ENCODE measurements around the gene MED27.

Gene MED27

DNA sequence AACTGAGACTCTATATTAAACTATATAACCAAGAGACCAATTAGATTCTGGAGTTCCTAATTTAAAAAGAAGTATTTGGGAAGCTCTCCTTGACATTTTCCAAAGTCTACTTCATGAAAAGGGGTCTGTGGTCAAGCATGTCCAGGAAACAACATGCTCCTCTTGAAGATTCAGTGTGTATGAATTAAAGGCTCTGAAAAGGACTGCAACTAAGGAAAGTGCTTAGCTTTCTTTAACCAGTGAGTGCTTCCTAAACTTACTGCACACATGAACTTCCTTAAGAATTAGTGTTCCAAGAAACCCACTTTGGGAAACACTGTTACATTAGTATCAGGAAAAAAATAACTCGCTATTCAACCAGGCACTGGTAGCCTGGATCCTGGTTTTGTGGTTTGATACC, 167.6 kb downstream of the MED27 start:
- Histone ChIP-seq H3K9me3 (ENCODE audit: control insufficient read depth, insufficient read depth, low read depth, low read length) (no peaks in the 10 kb centered on the region), H3K4me3 (ENCODE audit: low read depth, low read length) (no peak overlapping the region), H3K27ac (ENCODE audit: extremely low read depth, low read depth, low read length) (no peak overlapping the region), H3K36me3 (ENCODE audit: control insufficient read depth in 2 of 2, insufficient read depth in 1 of 2, low read length in 2 of 2) (no peaks in the 10 kb centered on the region), H3K4me1 (ENCODE audit: control insufficient read depth, insufficient read depth, low read length) (no peaks in the 10 kb centered on the region)
- ChIA-PET POLR2A (no interaction called here), CTCF (interaction anchor here (0.6 kb wide), 1 partner anchor 1060 kb away, joined by 3 read pairs; no protein-coding TSS in a partner anchor)
- no peak for TF ChIP-seq SALL2 (tag by site-specific recombination; IDR thresholded peaks at IDR 0.05; ENCODE audit: borderline replicate concordance)
- peak; percentile 87 for TF ChIP-seq ZNF239 (tag by site-specific recombination; IDR thresholded peaks at IDR 0.05)

DNA sequence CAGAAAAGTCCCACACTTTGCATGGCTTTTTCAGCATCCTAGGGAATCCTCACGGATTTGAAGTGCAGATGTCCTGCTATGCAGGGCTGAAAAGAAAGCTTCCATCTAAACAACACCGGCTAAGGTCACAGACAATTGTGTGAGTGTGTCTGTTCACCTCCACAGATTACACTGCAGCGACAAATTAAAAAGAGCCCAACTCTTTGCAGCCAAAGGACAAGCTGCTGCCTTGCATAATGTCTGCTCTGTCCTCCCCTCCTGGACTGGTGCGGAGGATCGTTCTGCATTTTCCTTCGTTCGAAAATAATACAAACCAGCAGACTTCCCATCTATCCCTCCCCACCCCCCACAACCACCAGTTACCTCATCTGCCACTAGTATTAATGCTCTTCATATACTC, 169.1 kb downstream of the MED27 start:
- no peaks in the 10 kb centered on the region for H3K4me1 ChIP-seq (ENCODE audit: control insufficient read depth, insufficient read depth, low read length)
- no peak overlapping the region for H3K4me3 ChIP-seq (ENCODE audit: low read depth, low read length)
- POLR2A ChIA-PET, result no interaction called here
- TF ChIP-seq ZNF37A (tag by site-specific recombination; IDR thresholded peaks at IDR 0.05) (no peak), ZNF114 (tag by site-specific recombination; IDR thresholded peaks at IDR 0.05) (no peak), ZNF184 (tag by site-specific recombination; IDR thresholded peaks at IDR 0.05) (no peak), KLF8 (tag by site-specific recombination; IDR thresholded peaks at IDR 0.05) (no peak), REPIN1 (tag by site-specific recombination; IDR thresholded peaks at IDR 0.05; ENCODE audit: low read depth) (no peak), ZNF266 (tag by site-specific recombination; IDR thresholded peaks at IDR 0.05; ENCODE audit: low read depth) (no peak), WT1 (tag by site-specific recombination; IDR thresholded peaks at IDR 0.05) (no peak), OSR2 (tag by site-specific recombination; IDR thresholded peaks at IDR 0.05) (no peak), EGR2 (tag by site-specific recombination; IDR thresholded peaks at IDR 0.05; ENCODE audit: low read depth) (no peak), GLIS1 (tag by site-specific recombination; IDR thresholded peaks at IDR 0.05) (no peak)
- TF ChIP-seq, protein P1, sequence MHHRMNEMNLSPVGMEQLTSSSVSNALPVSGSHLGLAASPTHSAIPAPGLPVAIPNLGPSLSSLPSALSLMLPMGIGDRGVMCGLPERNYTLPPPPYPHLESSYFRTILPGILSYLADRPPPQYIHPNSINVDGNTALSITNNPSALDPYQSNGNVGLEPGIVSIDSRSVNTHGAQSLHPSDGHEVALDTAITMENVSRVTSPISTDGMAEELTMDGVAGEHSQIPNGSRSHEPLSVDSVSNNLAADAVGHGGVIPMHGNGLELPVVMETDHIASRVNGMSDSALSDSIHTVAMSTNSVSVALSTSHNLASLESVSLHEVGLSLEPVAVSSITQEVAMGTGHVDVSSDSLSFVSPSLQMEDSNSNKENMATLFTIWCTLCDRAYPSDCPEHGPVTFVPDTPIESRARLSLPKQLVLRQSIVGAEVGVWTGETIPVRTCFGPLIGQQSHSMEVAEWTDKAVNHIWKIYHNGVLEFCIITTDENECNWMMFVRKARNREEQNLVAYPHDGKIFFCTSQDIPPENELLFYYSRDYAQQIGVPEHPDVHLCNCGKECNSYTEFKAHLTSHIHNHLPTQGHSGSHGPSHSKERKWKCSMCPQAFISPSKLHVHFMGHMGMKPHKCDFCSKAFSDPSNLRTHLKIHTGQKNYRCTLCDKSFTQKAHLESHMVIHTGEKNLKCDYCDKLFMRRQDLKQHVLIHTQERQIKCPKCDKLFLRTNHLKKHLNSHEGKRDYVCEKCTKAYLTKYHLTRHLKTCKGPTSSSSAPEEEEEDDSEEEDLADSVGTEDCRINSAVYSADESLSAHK (tag by site-specific recombination; IDR thresholded peaks at IDR 0.05), result no peak
- TF ChIP-seq, protein P2, sequence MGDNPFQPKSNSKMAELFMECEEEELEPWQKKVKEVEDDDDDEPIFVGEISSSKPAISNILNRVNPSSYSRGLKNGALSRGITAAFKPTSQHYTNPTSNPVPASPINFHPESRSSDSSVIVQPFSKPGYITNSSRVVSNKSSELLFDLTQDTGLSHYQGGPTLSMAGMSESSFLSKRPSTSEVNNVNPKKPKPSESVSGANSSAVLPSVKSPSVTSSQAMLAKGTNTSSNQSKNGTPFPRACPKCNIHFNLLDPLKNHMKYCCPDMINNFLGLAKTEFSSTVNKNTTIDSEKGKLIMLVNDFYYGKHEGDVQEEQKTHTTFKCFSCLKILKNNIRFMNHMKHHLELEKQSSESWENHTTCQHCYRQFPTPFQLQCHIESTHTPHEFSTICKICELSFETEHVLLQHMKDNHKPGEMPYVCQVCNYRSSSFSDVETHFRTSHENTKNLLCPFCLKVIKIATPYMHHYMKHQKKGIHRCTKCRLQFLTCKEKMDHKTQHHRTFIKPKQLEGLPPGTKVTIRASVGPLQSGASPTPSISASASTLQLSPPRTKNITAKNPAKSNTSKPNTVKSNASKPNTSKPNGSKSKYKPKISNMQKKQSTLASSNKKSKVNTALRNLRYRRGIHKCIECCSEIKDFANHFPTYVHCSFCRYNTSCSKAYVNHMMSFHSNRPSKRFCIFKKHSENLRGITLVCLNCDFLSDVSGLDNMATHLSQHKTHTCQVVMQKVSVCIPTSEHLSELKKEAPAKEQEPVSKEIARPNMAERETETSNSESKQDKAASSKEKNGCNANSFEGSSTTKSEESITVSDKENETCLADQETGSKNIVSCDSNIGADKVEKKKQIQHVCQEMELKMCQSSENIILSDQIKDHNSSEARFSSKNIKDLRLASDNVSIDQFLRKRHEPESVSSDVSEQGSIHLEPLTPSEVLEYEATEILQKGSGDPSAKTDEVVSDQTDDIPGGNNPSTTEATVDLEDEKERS (tag by site-specific recombination; IDR thresholded peaks at IDR 0.05), result no peak
- TF ChIP-seq, protein P3, sequence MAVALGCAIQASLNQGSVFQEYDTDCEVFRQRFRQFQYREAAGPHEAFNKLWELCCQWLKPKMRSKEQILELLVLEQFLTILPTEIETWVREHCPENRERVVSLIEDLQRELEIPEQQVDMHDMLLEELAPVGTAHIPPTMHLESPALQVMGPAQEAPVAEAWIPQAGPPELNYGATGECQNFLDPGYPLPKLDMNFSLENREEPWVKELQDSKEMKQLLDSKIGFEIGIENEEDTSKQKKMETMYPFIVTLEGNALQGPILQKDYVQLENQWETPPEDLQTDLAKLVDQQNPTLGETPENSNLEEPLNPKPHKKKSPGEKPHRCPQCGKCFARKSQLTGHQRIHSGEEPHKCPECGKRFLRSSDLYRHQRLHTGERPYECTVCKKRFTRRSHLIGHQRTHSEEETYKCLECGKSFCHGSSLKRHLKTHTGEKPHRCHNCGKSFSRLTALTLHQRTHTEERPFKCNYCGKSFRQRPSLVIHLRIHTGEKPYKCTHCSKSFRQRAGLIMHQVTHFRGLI (tag by site-specific recombination; IDR thresholded peaks at IDR 0.05), result no peak
- TF ChIP-seq, protein P4, sequence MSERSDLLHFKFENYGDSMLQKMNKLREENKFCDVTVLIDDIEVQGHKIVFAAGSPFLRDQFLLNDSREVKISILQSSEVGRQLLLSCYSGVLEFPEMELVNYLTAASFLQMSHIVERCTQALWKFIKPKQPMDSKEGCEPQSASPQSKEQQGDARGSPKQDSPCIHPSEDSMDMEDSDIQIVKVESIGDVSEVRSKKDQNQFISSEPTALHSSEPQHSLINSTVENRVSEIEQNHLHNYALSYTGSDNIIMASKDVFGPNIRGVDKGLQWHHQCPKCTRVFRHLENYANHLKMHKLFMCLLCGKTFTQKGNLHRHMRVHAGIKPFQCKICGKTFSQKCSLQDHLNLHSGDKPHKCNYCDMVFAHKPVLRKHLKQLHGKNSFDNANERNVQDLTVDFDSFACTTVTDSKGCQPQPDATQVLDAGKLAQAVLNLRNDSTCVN (tag by site-specific recombination; optimal IDR thresholded peaks at IDR 0.05), result no peak
- TF ChIP-seq, protein P5, sequence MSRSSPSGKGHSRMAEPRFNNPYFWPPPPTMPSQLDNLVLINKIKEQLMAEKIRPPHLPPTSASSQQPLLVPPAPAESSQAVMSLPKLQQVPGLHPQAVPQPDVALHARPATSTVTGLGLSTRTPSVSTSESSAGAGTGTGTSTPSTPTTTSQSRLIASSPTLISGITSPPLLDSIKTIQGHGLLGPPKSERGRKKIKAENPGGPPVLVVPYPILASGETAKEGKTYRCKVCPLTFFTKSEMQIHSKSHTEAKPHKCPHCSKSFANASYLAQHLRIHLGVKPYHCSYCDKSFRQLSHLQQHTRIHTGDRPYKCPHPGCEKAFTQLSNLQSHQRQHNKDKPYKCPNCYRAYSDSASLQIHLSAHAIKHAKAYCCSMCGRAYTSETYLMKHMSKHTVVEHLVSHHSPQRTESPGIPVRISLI (tag by site-specific recombination; IDR thresholded peaks at IDR 0.05), result no peak
- no peaks in the 10 kb centered on the region for H3K36me3 ChIP-seq (ENCODE audit: control insufficient read depth in 2 of 2, insufficient read depth in 1 of 2, low read length in 2 of 2)
- H3K9me3 ChIP-seq (ENCODE audit: control insufficient read depth, insufficient read depth, low read depth, low read length), result no peaks in the 10 kb centered on the region
- CTCF ChIA-PET, result no interaction called here
- H3K27ac ChIP-seq (ENCODE audit: extremely low read depth, low read depth, low read length), result no peak overlapping the region

All from HEK293 (cell line).